GM12878 (cell line): ENCODE results near the gene PRPSAP2. TPM values are rescaled to one million over a fixed set of nuclear protein-coding genes. Genes with fewer than 3 reads are reported as not detected.

Experiments
- ATAC-seq: fragments of 200-7000 bp; cut with Tn5 transposase; 3 replicates; pipeline ENCODE4 v1.9.1; 2020; ENCODE audit warnings: mild to moderate bottlenecking, moderate library complexity
- BruUV-seq: library from RNA; stranded (reverse); fragments of 400-500 nt; replicated peaks from 2 replicates; lab custom pipeline; 2021; lab: Mats Ljungman, UMichigan
- CTCF ChIA-PET: fragments of 300-600 bp; sonication (Branson Sonifier 250); formaldehyde crosslinking; extraction: SDS; loops from one replicate; lab custom pipeline; 2021; ENCODE audit warnings: inconsistent platforms; lab: Yijun Ruan, JAX
- POLR2A ChIA-PET: fragments of 350-600 bp; formaldehyde crosslinking; extraction: SDS; loops from one replicate; lab custom pipeline; 2021; ENCODE audit warnings: inconsistent platforms; lab: Charles Lee
- RAD21 ChIA-PET: fragments of 300-600 bp; sonication (Branson Sonifier 250); formaldehyde crosslinking; loops from one replicate; lab custom pipeline; 2023; ENCODE audit warnings: antibody characterized with exemption; ENCODE audit not compliant: unreplicated experiment; lab: Charles Lee
- SMC1A ChIA-PET: fragments of 300-600 bp; sonication (Branson Sonifier 250); formaldehyde crosslinking; loops from one replicate; lab custom pipeline; 2023; ENCODE audit not compliant: unreplicated experiment, uncharacterized antibody; lab: Charles Lee
- DNase-seq: peaks from one replicate; pipeline ENCODE4 v3.0.0-alpha.2; 2011; ENCODE audit warnings: low read depth, low spot score
- FAIRE-seq: peaks from 3 replicates; lab custom pipeline; 2011; peaks lifted over from hg19 to GRCh38; lab: Jason Lieb, UNC
- H2AFZ ChIP-seq: 2 replicates; pipeline ENCODE4 v1.6.0; 2011; ENCODE audit warnings: low read depth, low read length, control low read depth; ENCODE audit not compliant: control insufficient read depth
- H3K27ac ChIP-seq: 2 replicates; pipeline ENCODE4 v1.5.1; 2011; ENCODE audit warnings: control low read depth; ENCODE audit not compliant: control insufficient read depth, insufficient read depth
- H3K27me3 ChIP-seq, 2 experiments: replicated peaks in 1 of 2; 2 replicates each; pipeline versions ENCODE4 v1.6.0 to v1.6.1; 2011; ENCODE audit warnings: low read length in 1 of 2; ENCODE audit not compliant: control insufficient read depth in 2 of 2, insufficient read depth in 2 of 2
- H3K36me3 ChIP-seq, 2 experiments: 2 replicates each; pipeline ENCODE4 v1.5.1; 2011; ENCODE audit warnings: low read length in 1 of 2; ENCODE audit not compliant: control insufficient read depth in 2 of 2, insufficient read depth in 2 of 2
- H3K4me1 ChIP-seq: 2 replicates; pipeline ENCODE4 v1.6.1; 2011; ENCODE audit warnings: mild to moderate bottlenecking, low read length, moderate library complexity, mixed read lengths; ENCODE audit not compliant: control insufficient read depth, insufficient read depth
- H3K4me2 ChIP-seq: 2 replicates; pipeline ENCODE4 v1.6.0; 2011; ENCODE audit warnings: control low read depth; ENCODE audit not compliant: control insufficient read depth, insufficient read depth
- H3K4me3 ChIP-seq: fragments of 200-600 bp; sonication (generic); 2 replicates; pipeline ENCODE4 v1.5.1; 2016
- H3K79me2 ChIP-seq: 2 replicates; pipeline ENCODE4 v1.6.0; 2011; ENCODE audit warnings: low read length; ENCODE audit not compliant: control insufficient read depth, insufficient read depth
- H3K9ac ChIP-seq: 2 replicates; pipeline ENCODE4 v1.8.0; 2011; ENCODE audit warnings: low read length, control low read depth, mixed read lengths; ENCODE audit not compliant: control insufficient read depth, insufficient read depth
- H3K9me3 ChIP-seq: replicated peaks from 3 replicates; pipeline ENCODE4 v1.5.1; 2011; ENCODE audit warnings: mild to moderate bottlenecking, low read length; ENCODE audit not compliant: control insufficient read depth, insufficient read depth
- H4K20me1 ChIP-seq: 2 replicates; pipeline ENCODE4 v1.6.0; 2011; ENCODE audit not compliant: control insufficient read depth, insufficient read depth
- POU2F2 ChIP-seq: IDR thresholded peaks from 3 replicates; pipeline ENCODE4 v1.6.1; 2011; ENCODE audit warnings: low read depth, mild to moderate bottlenecking, low read length, borderline replicate concordance
- SMAD5 ChIP-seq: IDR thresholded peaks from 2 replicates; pipeline ENCODE4 v1.6.1; 2016; ENCODE audit warnings: antibody characterized with exemption, low read depth
- SP1 ChIP-seq: IDR thresholded peaks from one replicate; pipeline ENCODE4 v1.6.1; 2011; ENCODE audit warnings: low read depth, low read length
- TCF7 ChIP-seq: IDR thresholded peaks from 2 replicates; pipeline ENCODE4 v1.6.1; 2014; ENCODE audit warnings: antibody characterized with exemption, borderline replicate concordance
- YBX1 ChIP-seq: fragments of 450-650 bp; IDR thresholded peaks from 2 replicates; pipeline ENCODE4 v1.6.1; 2016; ENCODE audit warnings: antibody characterized with exemption
- ZNF384 ChIP-seq: IDR thresholded peaks from 2 replicates; pipeline ENCODE4 v1.6.1; 2012; ENCODE audit warnings: low read depth, mild to moderate bottlenecking, low read length, improper control_type of control experiment, borderline replicate concordance
- WGBS: methylation state at CpG from one replicate; pipeline ENCODE4 v1.1.6; 2016; ENCODE audit warnings: low lambda C conversion rate; ENCODE audit not compliant: insufficient replicate concordance, insufficient coverage; ENCODE audit errors: missing lambda C conversion rate; 5-methylcytosine and 5-hydroxymethylcytosine counted together
- in situ Hi-C: fragments of 300-500 bp; cut with MboI; formaldehyde crosslinking; loops from 9 replicates; pipeline ENCODE4 v1.14.3; 2018; ENCODE audit warnings: mixed read lengths
- intact Hi-C: fragments of 100-400 bp; cut with micrococcal nuclease; formaldehyde crosslinking; loops from one replicate; pipeline ENCODE4 v1.14.2; 2022; ENCODE audit not compliant: unreplicated experiment
- polyA plus RNA-seq, 11 experiments: library from polyadenylated mRNA; depleted of rRNA in 4 of 11; unstranded in 6 of 11; stranded (reverse) in 5 of 11; fragments of >200 nt; fragmentation: Nextera tagmentation in 4 of 11; fragmentation: Illumina TruSeq in 1 of 11; extraction: Ambion mirVana in 4 of 11; extraction: Trizol in 1 of 11; gene quantifications; 1 replicate in 1 of 11; 2 replicates in 10 of 11; pipeline versions ENCODE4 v1.2.1 to v1.2.3, GENCODE V29; 2011 to 2016; ENCODE audit warnings: inconsistent platforms in 2 of 11, missing spikeins in 2 of 11, low read depth in 1 of 11
- total RNA-seq, 4 experiments: library from RNA; depleted of rRNA in 3 of 4; stranded (reverse); fragments of >200 nt in 3 of 4; fragmentation: Illumina TruSeq in 1 of 4; extraction: Trizol in 1 of 4; gene quantifications; 2 replicates each; pipeline versions ENCODE4 v1.2.1 to v1.2.3, GENCODE V29; 2013 to 2021
- TF ChIP-seq, protein P1 (sequence below): fragments of 450-650 bp; IDR thresholded peaks from 2 replicates; pipeline ENCODE4 v1.6.1; 2016; ENCODE audit warnings: mild to moderate bottlenecking

PRPSAP2 gene
- total and polyA plus RNA-seq, 10 of the 15 experiments (the other 5 are each of a cell fraction or from before 2014, with no cell fraction given), result 33.2 to 102 (median 83.8) TPM

DNA sequence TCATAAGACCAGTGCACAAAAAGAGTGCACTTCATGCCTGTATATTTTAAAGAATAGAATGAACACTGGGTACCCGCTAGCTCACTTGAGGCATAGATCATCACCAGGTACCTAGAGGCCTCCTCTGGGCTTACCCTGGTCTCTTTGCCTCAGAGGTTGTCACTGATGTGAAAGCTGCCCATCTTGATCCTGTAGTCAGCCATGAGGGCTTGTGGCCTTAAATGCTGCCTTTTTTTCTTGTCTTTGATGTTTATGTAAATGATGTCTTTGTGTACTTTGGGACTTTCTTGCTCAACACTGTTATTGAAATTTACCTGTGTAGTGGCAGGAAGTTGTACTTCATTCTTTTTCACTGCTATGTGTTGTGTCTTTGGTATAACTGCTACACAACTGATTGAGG lies 67.3 kb downstream of the PRPSAP2 start:
- H2AFZ ChIP-seq, result no peak overlapping the region
- ChIA-PET CTCF (interaction anchor here (2.4 kb wide), 1 partner anchor 36 kb away, joined by 13 read pairs; no protein-coding TSS in a partner anchor), RAD21 (interaction anchor here (1.1 to 3.9 kb wide), 2 partner anchors 24 to 66 kb away, joined by 3 to 28 read pairs; partner anchors contain the start of gene PRPSAP2), SMC1A (interaction anchor here (0.7 to 2.1 kb wide), 7 partner anchors 13 to 66 kb away, joined by 3 to 6 read pairs (median 4); no protein-coding TSS in a partner anchor), POLR2A (interaction anchor here (1.3 to 3.2 kb wide), 2 partner anchors 16 to 67 kb away, joined by 11 to 18 read pairs; partner anchors contain the start of gene PRPSAP2)
- no peak overlapping the region for H3K9ac ChIP-seq
- 71% methylated on average over 1 of the region's 1 CpG for WGBS
- in situ Hi-C loops (no loop called here), intact Hi-C loops (no loop called here)
- peaks cover 18 to 22% of the 10 kb centered on the region in 2 experiments for H3K36me3 ChIP-seq
- no peaks in the 10 kb centered on the region for H3K9me3 ChIP-seq
- H3K4me3 ChIP-seq, result no peak overlapping the region
- peaks cover 19% of the 10 kb centered on the region for H3K4me1 ChIP-seq
- TF ChIP-seq POU2F2, result 0 out of 3 replicates have a peak, but pooled peaks have one; percentile 22
- TF ChIP-seq SP1, result no peak
- 0 out of 2 replicates have a peak, but pooled peaks have one; percentile 21 for TF ChIP-seq ZNF384
- TF ChIP-seq, protein P1, sequence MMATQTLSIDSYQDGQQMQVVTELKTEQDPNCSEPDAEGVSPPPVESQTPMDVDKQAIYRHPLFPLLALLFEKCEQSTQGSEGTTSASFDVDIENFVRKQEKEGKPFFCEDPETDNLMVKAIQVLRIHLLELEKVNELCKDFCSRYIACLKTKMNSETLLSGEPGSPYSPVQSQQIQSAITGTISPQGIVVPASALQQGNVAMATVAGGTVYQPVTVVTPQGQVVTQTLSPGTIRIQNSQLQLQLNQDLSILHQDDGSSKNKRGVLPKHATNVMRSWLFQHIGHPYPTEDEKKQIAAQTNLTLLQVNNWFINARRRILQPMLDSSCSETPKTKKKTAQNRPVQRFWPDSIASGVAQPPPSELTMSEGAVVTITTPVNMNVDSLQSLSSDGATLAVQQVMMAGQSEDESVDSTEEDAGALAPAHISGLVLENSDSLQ, result 0 out of 2 replicates have a peak, but pooled peaks have one; percentile 29
- TF ChIP-seq SMAD5, result no peak
- no peak for TF ChIP-seq YBX1
- peak; percentile 29; the same call in 1 of the 2 replicates for TF ChIP-seq TCF7
- H3K4me2 ChIP-seq, result no peak overlapping the region
- no peak overlapping the region for H3K27ac ChIP-seq
- BruUV-seq, result no TSS peak
- no peak for FAIRE-seq
- no peak for ATAC-seq
- H4K20me1 ChIP-seq, result no peaks in the 10 kb centered on the region
- DNase-seq, result no peak
- H3K27me3 ChIP-seq, result no peaks in the 10 kb centered on the region
- peaks cover 14% of the 10 kb centered on the region for H3K79me2 ChIP-seq
